ENCODE results near the gene CXCL13. TPM values are rescaled to one million over a fixed set of nuclear protein-coding genes. Genes with fewer than 3 reads are reported as not detected.
"Not testable (repeated sequence)": the region's sequence is repeated elsewhere in the genome, so short reads cannot be mapped to it uniquely, and the experiment has no call there.

Gene CXCL13
- total RNA-seq, 1 experiment from 2014 or later = not detected

DNA sequence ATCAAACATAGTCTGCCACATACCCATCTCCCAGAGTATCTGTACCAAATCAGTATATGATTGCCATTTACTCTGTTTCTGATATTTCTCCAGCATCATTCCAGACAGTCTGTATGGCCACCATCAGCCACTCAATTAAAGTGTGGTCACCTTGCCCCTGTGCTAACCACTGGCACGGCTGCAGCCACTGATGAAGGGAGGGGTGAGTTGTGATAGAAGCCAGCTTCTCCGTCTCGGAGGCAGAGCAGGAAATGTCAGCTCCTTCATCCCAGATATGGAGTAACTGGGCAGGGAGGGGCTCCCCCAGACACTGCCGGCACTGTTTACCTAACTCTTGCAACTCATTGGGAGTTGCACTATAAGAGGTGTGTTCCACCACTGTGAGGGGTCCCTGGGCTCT lies 30.3 kb downstream of the CXCL13 start:
- Histone ChIP-seq H3K27me3 (replicated peaks; ENCODE audit: insufficient read depth, low read depth, low read length, poor library complexity) (no peaks in the 10 kb centered on the region), H3K4me1 (ENCODE audit: insufficient read depth, low read length, poor library complexity, severe bottlenecking) (no peaks in the 10 kb centered on the region), H3K27ac (ENCODE audit: low read depth, low read length, poor library complexity, severe bottlenecking) (no peak overlapping the region), H3K36me3 (ENCODE audit: insufficient read depth, low read length, poor library complexity, severe bottlenecking) (no peaks in the 10 kb centered on the region), H3K4me3 (ENCODE audit: low read depth, low read length, poor library complexity, severe bottlenecking) (no peak overlapping the region), H3K9me3 (ENCODE audit: low read depth, low read length, poor library complexity, severe bottlenecking) (no peaks in the 10 kb centered on the region)
- no TSS peak for BruUV-seq (replicated peaks)
- CTCF ChIA-PET = no interaction called here
- no peak for DNase-seq (ENCODE audit: low spot score)
- TF ChIP-seq EZH2 (IDR thresholded peaks at IDR 0.05; ENCODE audit: borderline replicate concordance, low read depth, low read length, poor library complexity, severe bottlenecking) = no peak
- TF ChIP-seq, protein P1, sequence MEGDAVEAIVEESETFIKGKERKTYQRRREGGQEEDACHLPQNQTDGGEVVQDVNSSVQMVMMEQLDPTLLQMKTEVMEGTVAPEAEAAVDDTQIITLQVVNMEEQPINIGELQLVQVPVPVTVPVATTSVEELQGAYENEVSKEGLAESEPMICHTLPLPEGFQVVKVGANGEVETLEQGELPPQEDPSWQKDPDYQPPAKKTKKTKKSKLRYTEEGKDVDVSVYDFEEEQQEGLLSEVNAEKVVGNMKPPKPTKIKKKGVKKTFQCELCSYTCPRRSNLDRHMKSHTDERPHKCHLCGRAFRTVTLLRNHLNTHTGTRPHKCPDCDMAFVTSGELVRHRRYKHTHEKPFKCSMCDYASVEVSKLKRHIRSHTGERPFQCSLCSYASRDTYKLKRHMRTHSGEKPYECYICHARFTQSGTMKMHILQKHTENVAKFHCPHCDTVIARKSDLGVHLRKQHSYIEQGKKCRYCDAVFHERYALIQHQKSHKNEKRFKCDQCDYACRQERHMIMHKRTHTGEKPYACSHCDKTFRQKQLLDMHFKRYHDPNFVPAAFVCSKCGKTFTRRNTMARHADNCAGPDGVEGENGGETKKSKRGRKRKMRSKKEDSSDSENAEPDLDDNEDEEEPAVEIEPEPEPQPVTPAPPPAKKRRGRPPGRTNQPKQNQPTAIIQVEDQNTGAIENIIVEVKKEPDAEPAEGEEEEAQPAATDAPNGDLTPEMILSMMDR (conservative IDR thresholded peaks at IDR 0.05; ENCODE audit: low read depth, low read length) = no peak
- intact Hi-C loops (cut with micrococcal nuclease; ENCODE audit: unreplicated experiment) = no loop called here
- POLR2A ChIA-PET (ENCODE audit: low non-redundant PET) = no interaction called here

DNA sequence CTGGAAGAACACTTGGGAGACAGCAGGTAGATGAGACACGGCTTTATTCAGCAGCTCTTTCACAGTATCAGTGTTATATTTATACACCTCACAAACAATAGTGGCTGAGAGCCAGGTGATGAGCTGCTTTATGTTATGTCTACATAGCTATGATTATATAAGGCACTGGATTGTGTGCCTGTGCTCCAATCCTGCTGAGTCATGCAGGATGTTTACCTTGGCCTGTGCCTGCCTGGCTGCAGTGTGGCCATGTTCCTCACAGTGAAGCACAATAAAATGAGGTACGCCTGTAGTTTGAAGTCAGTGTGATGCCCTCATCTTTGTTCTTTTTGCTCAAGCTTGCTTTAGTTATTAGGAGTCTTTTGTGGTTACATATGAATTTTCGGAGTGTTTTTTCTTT lies 31.3 kb downstream of the CXCL13 start:
- H3K27ac ChIP-seq (ENCODE audit: low read depth, low read length, poor library complexity, severe bottlenecking) = no peak overlapping the region
- H3K9me3 ChIP-seq (ENCODE audit: low read depth, low read length, poor library complexity, severe bottlenecking) = no peaks in the 10 kb centered on the region
- ChIA-PET CTCF (no interaction called here), POLR2A (ENCODE audit: low non-redundant PET) (no interaction called here)
- TF ChIP-seq, protein P1 (conservative IDR thresholded peaks at IDR 0.05; ENCODE audit: low read depth, low read length) = no peak
- no peak for TF ChIP-seq EZH2 (IDR thresholded peaks at IDR 0.05; ENCODE audit: borderline replicate concordance, low read depth, low read length, poor library complexity, severe bottlenecking)
- no peaks in the 10 kb centered on the region for H3K27me3 ChIP-seq (replicated peaks; ENCODE audit: insufficient read depth, low read depth, low read length, poor library complexity)
- H3K36me3 ChIP-seq (ENCODE audit: insufficient read depth, low read length, poor library complexity, severe bottlenecking) = no peaks in the 10 kb centered on the region
- no peak overlapping the region for H3K4me3 ChIP-seq (ENCODE audit: low read depth, low read length, poor library complexity, severe bottlenecking)
- DNase-seq (ENCODE audit: low spot score) = no peak
- no TSS peak for BruUV-seq (replicated peaks)
- intact Hi-C loops (cut with micrococcal nuclease; ENCODE audit: unreplicated experiment) = no loop called here
- no peaks in the 10 kb centered on the region for H3K4me1 ChIP-seq (ENCODE audit: insufficient read depth, low read length, poor library complexity, severe bottlenecking)

DNA sequence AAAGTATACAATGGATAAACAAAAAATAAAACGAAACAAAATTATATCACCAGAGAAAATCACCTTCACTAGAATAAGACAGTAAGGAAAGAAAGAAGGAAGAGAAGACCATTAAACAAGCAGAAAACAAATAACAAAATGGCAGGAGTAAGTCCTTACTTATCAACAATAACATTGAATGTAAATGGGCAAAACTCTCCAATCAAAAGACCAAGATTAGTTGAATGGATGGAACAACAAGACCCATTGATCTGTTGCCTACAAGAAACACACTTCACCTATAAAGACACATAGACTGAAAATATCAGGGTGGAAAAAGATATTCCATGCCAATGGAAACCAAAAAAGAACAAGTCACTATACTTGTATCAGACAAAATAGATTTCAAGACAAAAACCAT lies 38.4 kb downstream of the CXCL13 start:
- POLR2A ChIA-PET (ENCODE audit: low non-redundant PET); H3K4me3 ChIP-seq (ENCODE audit: low read depth, low read length, poor library complexity, severe bottlenecking); H3K27ac ChIP-seq (ENCODE audit: low read depth, low read length, poor library complexity, severe bottlenecking); DNase-seq (ENCODE audit: low spot score); CTCF ChIA-PET; BruUV-seq (replicated peaks); H3K27me3 ChIP-seq (replicated peaks; ENCODE audit: insufficient read depth, low read depth, low read length, poor library complexity); H3K4me1 ChIP-seq (ENCODE audit: insufficient read depth, low read length, poor library complexity, severe bottlenecking); H3K9me3 ChIP-seq (ENCODE audit: low read depth, low read length, poor library complexity, severe bottlenecking); intact Hi-C loops (cut with micrococcal nuclease; ENCODE audit: unreplicated experiment); H3K36me3 ChIP-seq (ENCODE audit: insufficient read depth, low read length, poor library complexity, severe bottlenecking): not testable (repeated sequence)

DNA sequence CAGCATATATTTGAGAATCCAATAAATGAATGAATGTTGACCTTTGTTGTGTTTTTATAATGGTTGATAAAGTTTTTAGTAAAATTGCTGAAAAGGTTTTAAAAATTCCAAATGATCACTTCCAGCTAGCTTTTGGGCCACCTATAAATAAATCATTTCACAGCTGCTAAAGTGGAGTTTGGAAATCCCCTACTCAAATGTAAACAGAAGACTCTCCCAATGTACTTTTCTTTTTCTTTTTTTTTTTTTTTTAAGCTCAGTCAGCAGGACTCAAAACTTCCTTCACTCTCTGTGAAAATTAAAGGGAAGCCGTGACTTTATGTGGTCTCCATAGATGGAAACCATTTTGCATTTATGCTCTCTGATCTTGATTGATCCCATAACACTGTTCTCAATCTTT lies 45.2 kb downstream of the CXCL13 start:
- DNase-seq (ENCODE audit: low spot score) = no peak
- ChIA-PET CTCF (interaction anchor here (0.7 kb wide), 1 partner anchor 36 kb away, joined by 3 read pairs; no protein-coding TSS in a partner anchor), POLR2A (ENCODE audit: low non-redundant PET) (no interaction called here)
- Histone ChIP-seq H3K27me3 (replicated peaks; ENCODE audit: insufficient read depth, low read depth, low read length, poor library complexity) (no peaks in the 10 kb centered on the region), H3K36me3 (ENCODE audit: insufficient read depth, low read length, poor library complexity, severe bottlenecking) (no peaks in the 10 kb centered on the region), H3K4me3 (ENCODE audit: low read depth, low read length, poor library complexity, severe bottlenecking) (no peak overlapping the region), H3K4me1 (ENCODE audit: insufficient read depth, low read length, poor library complexity, severe bottlenecking) (no peaks in the 10 kb centered on the region), H3K9me3 (ENCODE audit: low read depth, low read length, poor library complexity, severe bottlenecking) (no peaks in the 10 kb centered on the region), H3K27ac (ENCODE audit: low read depth, low read length, poor library complexity, severe bottlenecking) (no peak overlapping the region)
- no TSS peak for BruUV-seq (replicated peaks)
- TF ChIP-seq EZH2 (IDR thresholded peaks at IDR 0.05; ENCODE audit: borderline replicate concordance, low read depth, low read length, poor library complexity, severe bottlenecking) = no peak
- TF ChIP-seq, protein P1 (conservative IDR thresholded peaks at IDR 0.05; ENCODE audit: low read depth, low read length) = no peak
- intact Hi-C loops (cut with micrococcal nuclease; ENCODE audit: unreplicated experiment) = no loop called here

All from A673 (cell line).